ENCODE results near the gene TRPV2.

TRPV2 gene

GRCh38 chr17:16459855-16460550 is 44.6 kb downstream of the TRPV2 start:
- in situ Hi-C loops (cut with MboI; ENCODE audit: low sequenced_read_pairs, unreplicated experiment) = no loop called here
- DNase-seq (ENCODE audit: low spot score) = no peak
- no peak for TF ChIP-seq CTCF (IDR thresholded peaks at IDR 0.05; ENCODE audit: borderline replicate concordance, control extremely low read depth, extremely low read depth, insufficient read depth, missing control alignments)

- in situ Hi-C loops (cut with MboI; ENCODE audit: low sequenced_read_pairs, unreplicated experiment) = no loop called here
- no peak for DNase-seq (ENCODE audit: low spot score)
- no peak for TF ChIP-seq CTCF (IDR thresholded peaks at IDR 0.05; ENCODE audit: borderline replicate concordance, control extremely low read depth, extremely low read depth, insufficient read depth, missing control alignments)
Observed at GRCh38 chr17:16460796-16461605, 45.6 kb downstream of the TRPV2 start.

GRCh38 chr17:16461606-16461866 is 46.2 kb downstream of the TRPV2 start:
- no peak for TF ChIP-seq CTCF (IDR thresholded peaks at IDR 0.05; ENCODE audit: borderline replicate concordance, control extremely low read depth, extremely low read depth, insufficient read depth, missing control alignments)
- DNase-seq (ENCODE audit: low spot score) = no peak
- in situ Hi-C loops (cut with MboI; ENCODE audit: low sequenced_read_pairs, unreplicated experiment) = no loop called here

GRCh38 chr17:16462070-16462864 is 46.9 kb downstream of the TRPV2 start:
- no peak for DNase-seq (ENCODE audit: low spot score)
- in situ Hi-C loops (cut with MboI; ENCODE audit: low sequenced_read_pairs, unreplicated experiment) = no loop called here
- TF ChIP-seq CTCF (IDR thresholded peaks at IDR 0.05; ENCODE audit: borderline replicate concordance, control extremely low read depth, extremely low read depth, insufficient read depth, missing control alignments) = no peak

- TF ChIP-seq CTCF (IDR thresholded peaks at IDR 0.05; ENCODE audit: borderline replicate concordance, control extremely low read depth, extremely low read depth, insufficient read depth, missing control alignments) = no peak
- DNase-seq (ENCODE audit: low spot score) = no peak
- in situ Hi-C loops (cut with MboI; ENCODE audit: low sequenced_read_pairs, unreplicated experiment) = no loop called here
Observed at GRCh38 chr17:16463358-16464302, 48.3 kb downstream of the TRPV2 start.
